ENCODE measurements around the gene UNC13B.
"Not testable (repeated sequence)": the region's sequence is repeated elsewhere in the genome, so short reads cannot be mapped to it uniquely, and the experiment has no call there.

Gene UNC13B

GRCh38 chr9:35229066-35229778 lies 67.4 kb downstream of the UNC13B start:
- no peak for DNase-seq

- DNase-seq, result no peak
Observed at GRCh38 chr9:35229779-35230143, 68.0 kb downstream of the UNC13B start.

- no peak for DNase-seq
Observed at GRCh38 chr9:35232867-35233544, 71.2 kb downstream of the UNC13B start.

- no peak for DNase-seq
Observed at GRCh38 chr9:35236692-35237091, 74.9 kb downstream of the UNC13B start.

GRCh38 chr9:35237311-35237710 lies 75.5 kb downstream of the UNC13B start:
- DNase-seq, result no peak

- DNase-seq, result not testable (repeated sequence)
Observed at GRCh38 chr9:35245945-35246344, 84.1 kb downstream of the UNC13B start.

GRCh38 chr9:35253075-35253474 lies 91.3 kb downstream of the UNC13B start:
- DNase-seq, result no peak

GRCh38 chr9:35254237-35254636 lies 92.4 kb downstream of the UNC13B start:
- no peak for DNase-seq

GRCh38 chr9:35254984-35255857 lies 93.4 kb downstream of the UNC13B start:
- no peak for DNase-seq

GRCh38 chr9:35257986-35258659 lies 96.3 kb downstream of the UNC13B start:
- no peak for DNase-seq

GRCh38 chr9:35258660-35259474 lies 97.1 kb downstream of the UNC13B start:
- DNase-seq, result peak; percentile 7

GRCh38 chr9:35260186-35260585 lies 98.4 kb downstream of the UNC13B start:
- DNase-seq, result no peak

GRCh38 chr9:35262064-35262463 lies 100.3 kb downstream of the UNC13B start:
- DNase-seq, result no peak

GRCh38 chr9:35267710-35268109 lies 105.9 kb downstream of the UNC13B start:
- no peak for DNase-seq

GRCh38 chr9:35269919-35270318 lies 108.1 kb downstream of the UNC13B start:
- no peak for DNase-seq

GRCh38 chr9:35271637-35272036 lies 109.8 kb downstream of the UNC13B start:
- no peak for DNase-seq

- no peak for DNase-seq
Observed at GRCh38 chr9:35272989-35273388, 111.2 kb downstream of the UNC13B start.

GRCh38 chr9:35273591-35273990 lies 111.8 kb downstream of the UNC13B start:
- DNase-seq, result no peak

GRCh38 chr9:35274993-35275392 lies 113.2 kb downstream of the UNC13B start:
- no peak for DNase-seq

GRCh38 chr9:35277171-35277520 lies 115.3 kb downstream of the UNC13B start:
- no peak for DNase-seq

- DNase-seq, result no peak
Observed at GRCh38 chr9:35277628-35278359, 116.0 kb downstream of the UNC13B start.

- no peak for DNase-seq
Observed at GRCh38 chr9:35279946-35280345, 118.1 kb downstream of the UNC13B start.

All from GF-D8 (cell line).